ENCODE measurements around the gene DNAJC15. TPM values are rescaled to one million over a fixed set of nuclear protein-coding genes. Genes with fewer than 3 reads are reported as not detected.

DNAJC15 gene
- total RNA-seq, 1 experiment from 2014 or later: 20.3 TPM

GRCh38 chr13:43127103-43127798 is 103.9 kb downstream of the DNAJC15 start:
- H3K36me3 ChIP-seq (ENCODE audit: control insufficient read depth, insufficient read depth, low read length): no peaks in the 10 kb centered on the region
- CTCF ChIA-PET: no interaction called here
- no peaks in the 10 kb centered on the region for H3K27me3 ChIP-seq (ENCODE audit: control insufficient read depth, insufficient read depth, low read length)
- BruUV-seq (replicated peaks): no TSS peak
- H3K4me1 ChIP-seq (ENCODE audit: control insufficient read depth, insufficient read depth, low read length): no peaks in the 10 kb centered on the region
- ATAC-seq (no peak), DNase-seq (ENCODE audit: low read depth, low spot score) (no peak)
- in situ Hi-C loops (cut with HindIII; ENCODE audit: low pct_unique_long_range_greater_than_20kb, low sequenced_read_pairs): no loop called here
- TF ChIP-seq REST (IDR thresholded peaks at IDR 0.05; ENCODE audit: insufficient read depth in 1 of 2, low read depth in 2 of 2, low read length in 1 of 2) (no peak), SIN3A (IDR thresholded peaks at IDR 0.05; ENCODE audit: borderline replicate concordance, insufficient read depth, low read depth, low read length) (no peak), CTCF (IDR thresholded peaks at IDR 0.05) (no peak), POLR2AphosphoS5 (IDR thresholded peaks at IDR 0.05; ENCODE audit: low read depth, low read length) (no peak), TCF7L2 (IDR thresholded peaks at IDR 0.05; ENCODE audit: low read depth, low read length) (no peak)
- H3K27ac ChIP-seq (ENCODE audit: low read length): no peak overlapping the region
- H3K4me3 ChIP-seq (ENCODE audit: low read depth in 2 of 2, low read length in 2 of 2): no peak overlapping the region
- POLR2A ChIA-PET: no interaction called here
- intact Hi-C loops (cut with micrococcal nuclease; ENCODE audit: unreplicated experiment): no loop called here
- H3K9me3 ChIP-seq (ENCODE audit: control insufficient read depth, insufficient read depth, low read depth, low read length): no peaks in the 10 kb centered on the region

- ATAC-seq: no peak
- no peak for DNase-seq (ENCODE audit: low read depth, low spot score)
- Histone ChIP-seq H3K4me3 (ENCODE audit: low read depth in 2 of 2, low read length in 2 of 2) (no peak overlapping the region), H3K36me3 (ENCODE audit: control insufficient read depth, insufficient read depth, low read length) (no peaks in the 10 kb centered on the region), H3K27me3 (ENCODE audit: control insufficient read depth, insufficient read depth, low read length) (no peaks in the 10 kb centered on the region), H3K27ac (ENCODE audit: low read length) (no peak overlapping the region), H3K9me3 (ENCODE audit: control insufficient read depth, insufficient read depth, low read depth, low read length) (no peaks in the 10 kb centered on the region), H3K4me1 (ENCODE audit: control insufficient read depth, insufficient read depth, low read length) (no peaks in the 10 kb centered on the region)
- intact Hi-C loops (cut with micrococcal nuclease; ENCODE audit: unreplicated experiment) (no loop called here), in situ Hi-C loops (cut with HindIII; ENCODE audit: low pct_unique_long_range_greater_than_20kb, low sequenced_read_pairs) (no loop called here)
- POLR2A ChIA-PET: no interaction called here
- no TSS peak for BruUV-seq (replicated peaks)
- CTCF ChIA-PET: no interaction called here
- no peak for TF ChIP-seq CTCF (IDR thresholded peaks at IDR 0.05)
- no peak for TF ChIP-seq REST (IDR thresholded peaks at IDR 0.05; ENCODE audit: insufficient read depth in 1 of 2, low read depth in 2 of 2, low read length in 1 of 2)
- no peak for TF ChIP-seq SIN3A (IDR thresholded peaks at IDR 0.05; ENCODE audit: borderline replicate concordance, insufficient read depth, low read depth, low read length)
- TF ChIP-seq TCF7L2 (IDR thresholded peaks at IDR 0.05; ENCODE audit: low read depth, low read length): no peak
- TF ChIP-seq POLR2AphosphoS5 (IDR thresholded peaks at IDR 0.05; ENCODE audit: low read depth, low read length): no peak
Observed at GRCh38 chr13:43127827-43128226, 104.4 kb downstream of the DNAJC15 start.

Data from Panc1 (cell line).